Esophagus muscularis mucosa (tissue), 4 donors: Measurements from ENCODE around the gene NINJ2.

ENCODE experiments used
- EP300 ChIP-seq: sonication (generic); formaldehyde crosslinking; IDR thresholded peaks from one replicate; pipeline ENCODE4 v1.6.1; 2017; ENCODE audit warnings: antibody characterized with exemption
- POLR2A ChIP-seq: fragments of 450-650 bp; IDR thresholded peaks from one replicate; pipeline ENCODE4 v1.6.1; 2017; ENCODE audit warnings: antibody characterized with exemption, moderate library complexity, mild to moderate bottlenecking, low read depth
- TF ChIP-seq, protein P1 (sequence below), 3 experiments: fragments of 200-600 bp in 2 of 3; fragments of 450-650 bp in 1 of 3; sonication (generic) in 2 of 3; IDR thresholded peaks; one replicate each; pipeline ENCODE4 v1.5.1; 2017 to 2019; ENCODE audit warnings: antibody characterized with exemption in 3 of 3, mild to moderate bottlenecking in 2 of 3, moderate library complexity in 1 of 3

DNA sequence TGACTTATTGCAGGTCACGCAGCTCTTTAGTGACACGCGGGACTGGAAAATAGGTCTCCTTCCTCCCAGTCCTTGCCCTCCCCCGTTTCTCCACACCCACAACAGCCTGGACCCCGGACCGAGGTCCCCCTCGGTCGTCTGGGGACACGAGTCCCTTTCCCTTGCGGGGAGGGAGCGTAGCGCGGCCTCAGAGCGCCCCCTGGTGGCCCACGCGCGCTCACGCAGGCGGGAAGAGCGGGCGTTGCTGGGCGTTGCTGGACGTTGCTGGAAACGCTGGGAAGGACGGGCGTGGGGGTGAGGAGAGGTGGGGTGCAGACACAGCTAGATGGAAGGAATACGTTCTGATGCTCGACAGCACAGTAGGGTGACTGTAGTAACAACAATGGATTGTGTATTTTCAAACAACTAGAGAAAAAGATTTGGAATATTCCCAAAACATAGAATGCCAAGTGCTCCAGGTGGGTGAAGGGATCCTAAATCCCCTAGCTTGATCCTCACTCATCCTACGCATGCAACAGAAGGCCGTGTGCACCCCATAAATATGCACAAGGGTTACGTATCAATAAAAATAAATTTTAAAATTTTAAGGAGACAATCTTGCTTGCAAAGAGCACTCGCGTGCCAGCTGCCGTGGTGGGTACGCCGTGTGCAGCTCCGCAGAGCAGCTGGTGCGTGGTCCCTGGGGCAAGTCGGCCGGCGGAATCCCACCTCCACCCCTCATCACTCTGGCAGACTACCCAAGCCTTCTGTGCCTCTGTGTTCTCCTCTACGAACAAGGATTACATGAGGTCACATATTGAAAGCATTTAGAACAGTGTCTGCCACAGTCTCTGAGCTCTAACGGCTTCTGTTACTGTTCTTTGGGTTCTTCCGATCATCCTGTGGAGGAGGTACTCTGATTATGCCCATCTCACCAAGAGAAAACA lies 116.1 kb downstream of the NINJ2 start:
- TF ChIP-seq POLR2A (no peak), EP300 (no peak)
- TF ChIP-seq, protein P1, sequence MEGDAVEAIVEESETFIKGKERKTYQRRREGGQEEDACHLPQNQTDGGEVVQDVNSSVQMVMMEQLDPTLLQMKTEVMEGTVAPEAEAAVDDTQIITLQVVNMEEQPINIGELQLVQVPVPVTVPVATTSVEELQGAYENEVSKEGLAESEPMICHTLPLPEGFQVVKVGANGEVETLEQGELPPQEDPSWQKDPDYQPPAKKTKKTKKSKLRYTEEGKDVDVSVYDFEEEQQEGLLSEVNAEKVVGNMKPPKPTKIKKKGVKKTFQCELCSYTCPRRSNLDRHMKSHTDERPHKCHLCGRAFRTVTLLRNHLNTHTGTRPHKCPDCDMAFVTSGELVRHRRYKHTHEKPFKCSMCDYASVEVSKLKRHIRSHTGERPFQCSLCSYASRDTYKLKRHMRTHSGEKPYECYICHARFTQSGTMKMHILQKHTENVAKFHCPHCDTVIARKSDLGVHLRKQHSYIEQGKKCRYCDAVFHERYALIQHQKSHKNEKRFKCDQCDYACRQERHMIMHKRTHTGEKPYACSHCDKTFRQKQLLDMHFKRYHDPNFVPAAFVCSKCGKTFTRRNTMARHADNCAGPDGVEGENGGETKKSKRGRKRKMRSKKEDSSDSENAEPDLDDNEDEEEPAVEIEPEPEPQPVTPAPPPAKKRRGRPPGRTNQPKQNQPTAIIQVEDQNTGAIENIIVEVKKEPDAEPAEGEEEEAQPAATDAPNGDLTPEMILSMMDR (IDR thresholded peaks at IDR 0.05), result peak in 2 of 3 experiments; percentile 95 to 98
